Upper lobe of left lung (tissue), 6 donors: Measurements from ENCODE around the gene NRXN2. TPM values are rescaled to one million over a fixed set of nuclear protein-coding genes. Genes with fewer than 3 reads are reported as not detected.

Source experiments
- ATAC-seq, 2 donors: fragments of 200-7000 bp; cut with Tn5 transposase; one replicate each; pipeline ENCODE4 v1.9.1; 2022; ENCODE audit warnings: mild to moderate bottlenecking in 2 of 2, moderate library complexity in 2 of 2; ENCODE audit not compliant: low FRiP score in 2 of 2
- DNase-seq, 2 donors: peaks; one replicate each; pipeline ENCODE4 v3.0.0-alpha.2; 2019 to 2020
- H3K27ac ChIP-seq, 4 donors: fragments of 200-600 bp; sonication (generic); one replicate each; pipeline ENCODE4 v1.5.1; 2016 to 2019
- H3K27me3 ChIP-seq, 4 donors: fragments of 200-600 bp; sonication (generic); one replicate each; pipeline ENCODE4 v1.5.1; 2017 to 2019
- H3K36me3 ChIP-seq, 4 donors: fragments of 200-600 bp; sonication (generic); one replicate each; pipeline ENCODE4 v1.5.1; 2016 to 2019
- H3K4me1 ChIP-seq, 4 donors: fragments of 200-600 bp; sonication (generic); one replicate each; pipeline ENCODE4 v1.5.1; 2018 to 2019
- H3K4me3 ChIP-seq, 4 donors: fragments of 200-600 bp; sonication (generic); one replicate each; pipeline ENCODE4 v1.5.1; 2017 to 2019; ENCODE audit warnings: mild to moderate bottlenecking in 2 of 4, moderate library complexity in 1 of 4
- H3K9me3 ChIP-seq, 4 donors: fragments of 200-600 bp; sonication (generic); one replicate each; pipeline ENCODE4 v1.5.1; 2018 to 2019
- EP300 ChIP-seq, 4 donors: sonication (generic); formaldehyde crosslinking; IDR thresholded peaks; one replicate each; pipeline ENCODE4 v1.5.1; 2017; ENCODE audit warnings: antibody characterized with exemption in 4 of 4, control low read depth in 2 of 4
- POLR2A ChIP-seq, 4 donors: fragments of 450-650 bp; IDR thresholded peaks; one replicate each; pipeline ENCODE4 v1.5.1; 2016 to 2017; ENCODE audit warnings: antibody characterized with exemption in 4 of 4, mild to moderate bottlenecking in 2 of 4
- POLR2AphosphoS5 ChIP-seq, 2 donors: sonication (generic); formaldehyde crosslinking; IDR thresholded peaks; one replicate each; pipeline ENCODE4 v1.5.1; 2017; ENCODE audit warnings: antibody characterized with exemption in 2 of 2
- WGBS, 2 donors: methylation state at CpG; one replicate each; pipeline ENCODE4 v1.1.5; 2017 to 2018; 5-methylcytosine and 5-hydroxymethylcytosine counted together
- total RNA-seq, 6 donors: library from RNA; depleted of rRNA in 4 of 6; stranded (reverse); fragments of >200 nt in 4 of 6; gene quantifications; one replicate each; pipeline versions ENCODE4 v1.1.0 to v1.2.1, GENCODE V29; 2016 to 2021
- TF ChIP-seq, protein P1 (sequence below), 6 experiments: fragments of 450-650 bp in 4 of 6; fragments of 200-600 bp in 2 of 6; sonication (generic) in 2 of 6; IDR thresholded peaks; one replicate each; pipeline ENCODE4 v1.5.1; 2016 to 2019; ENCODE audit warnings: antibody characterized with exemption in 6 of 6
- donor health status: DM: no; HTN: no; CAD: no; lungs with moderate emphysema.
- donor health status: DM: no; HTN: yes; CAD: no; lungs with severe emphysema.

NRXN2 gene
- total RNA-seq, 6 donors from 2014 or later = 0.59 to 21.6 (median 2.9) TPM; not detected in 2

DNA sequence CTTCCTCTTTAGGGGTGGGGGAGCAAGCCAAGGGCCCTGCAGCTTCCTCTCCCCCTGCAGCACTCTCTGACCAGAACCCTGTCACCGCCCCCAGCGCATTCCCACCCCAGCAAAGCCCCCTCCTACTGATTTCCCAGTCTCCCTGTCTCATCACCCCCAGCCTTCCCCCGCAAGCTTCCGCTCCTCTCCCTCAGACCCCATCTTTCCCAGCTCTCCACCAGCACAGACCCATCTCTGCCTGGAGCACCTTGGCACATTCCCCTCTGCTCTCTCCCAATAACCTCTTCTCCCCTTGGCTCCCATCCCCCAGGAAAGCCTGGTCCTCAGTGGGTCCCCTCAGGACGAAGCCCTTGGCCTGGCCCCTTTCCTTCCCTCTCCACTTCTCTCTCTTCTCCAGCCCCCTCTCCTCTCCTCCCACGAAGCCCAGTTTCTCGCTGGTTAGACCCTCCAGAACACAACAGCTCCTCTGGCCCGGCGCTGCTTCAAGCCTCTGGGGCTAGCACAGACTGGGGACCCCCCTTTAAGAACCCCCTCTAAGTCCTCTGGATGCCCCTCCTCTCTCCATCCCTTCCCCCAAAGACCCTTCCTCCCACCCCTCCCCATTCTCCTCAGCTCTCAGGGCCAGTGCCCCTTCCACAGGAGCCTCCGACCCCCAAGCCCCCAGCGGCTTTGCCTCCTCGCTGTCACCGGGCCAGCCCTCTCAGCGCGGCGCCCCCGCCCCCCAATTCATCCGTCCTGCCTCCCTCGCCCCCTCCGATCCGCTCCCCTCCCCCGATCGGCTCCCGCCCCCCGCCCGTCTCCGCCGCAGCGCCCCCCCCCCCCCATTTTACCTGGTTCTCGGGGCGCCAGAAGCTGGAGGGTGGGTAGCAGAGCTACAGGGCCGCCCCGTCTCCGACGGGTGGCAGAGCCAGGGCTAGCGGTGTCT lies 594 bp downstream of the NRXN2 start:
- TF ChIP-seq POLR2AphosphoS5 (IDR thresholded peaks at IDR 0.05) (no peak), POLR2A (IDR thresholded peaks at IDR 0.05) (no peak), EP300 (IDR thresholded peaks at IDR 0.05) (no peak)
- TF ChIP-seq, protein P1, sequence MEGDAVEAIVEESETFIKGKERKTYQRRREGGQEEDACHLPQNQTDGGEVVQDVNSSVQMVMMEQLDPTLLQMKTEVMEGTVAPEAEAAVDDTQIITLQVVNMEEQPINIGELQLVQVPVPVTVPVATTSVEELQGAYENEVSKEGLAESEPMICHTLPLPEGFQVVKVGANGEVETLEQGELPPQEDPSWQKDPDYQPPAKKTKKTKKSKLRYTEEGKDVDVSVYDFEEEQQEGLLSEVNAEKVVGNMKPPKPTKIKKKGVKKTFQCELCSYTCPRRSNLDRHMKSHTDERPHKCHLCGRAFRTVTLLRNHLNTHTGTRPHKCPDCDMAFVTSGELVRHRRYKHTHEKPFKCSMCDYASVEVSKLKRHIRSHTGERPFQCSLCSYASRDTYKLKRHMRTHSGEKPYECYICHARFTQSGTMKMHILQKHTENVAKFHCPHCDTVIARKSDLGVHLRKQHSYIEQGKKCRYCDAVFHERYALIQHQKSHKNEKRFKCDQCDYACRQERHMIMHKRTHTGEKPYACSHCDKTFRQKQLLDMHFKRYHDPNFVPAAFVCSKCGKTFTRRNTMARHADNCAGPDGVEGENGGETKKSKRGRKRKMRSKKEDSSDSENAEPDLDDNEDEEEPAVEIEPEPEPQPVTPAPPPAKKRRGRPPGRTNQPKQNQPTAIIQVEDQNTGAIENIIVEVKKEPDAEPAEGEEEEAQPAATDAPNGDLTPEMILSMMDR (IDR thresholded peaks at IDR 0.05) = no peak
- H3K36me3 ChIP-seq = peaks cover 0 to 3% (median 0%) of the 10 kb centered on the region in 4 donors
- DNase-seq (peak in 1 of 2 donors; percentile 74), ATAC-seq (no peak)
- 17 to 21% methylated on average over 15 to 20 of the region's 36 CpGs for WGBS, 2 donors
- peaks cover 6 to 12% (median 8%) of the 10 kb centered on the region in 4 donors for H3K4me1 ChIP-seq
- H3K27me3 ChIP-seq = peaks cover 0 to 6% (median 2%) of the 10 kb centered on the region in 4 donors
- H3K9me3 ChIP-seq = no peaks in the 10 kb centered on the region
- peak overlapping the region in 2 of 4 donors; percentile 69 to 83 for H3K4me3 ChIP-seq
- no peak overlapping the region for H3K27ac ChIP-seq

DNA sequence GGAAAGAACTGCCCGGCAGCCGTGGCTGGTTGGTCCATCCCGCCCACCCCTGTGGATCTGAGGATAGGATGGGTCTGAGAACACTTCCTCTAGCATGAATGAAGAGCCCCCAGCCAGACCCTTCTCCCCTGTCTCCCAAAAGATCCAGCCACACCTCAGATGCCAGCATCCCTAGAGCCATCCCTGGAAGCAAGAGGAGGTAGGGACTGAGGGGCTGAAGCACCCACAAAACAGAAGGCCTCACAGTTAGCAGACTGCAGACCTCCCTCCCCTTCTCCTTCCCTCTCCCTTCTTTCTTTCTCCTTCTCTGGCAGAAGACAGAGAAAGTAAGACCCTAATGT lies 1.7 kb downstream of the NRXN2 start:
- Histone ChIP-seq H3K9me3 (no peaks in the 10 kb centered on the region), H3K36me3 (no peaks in the 10 kb centered on the region), H3K4me3 (no peak overlapping the region), H3K27ac (no peak overlapping the region), H3K4me1 (peaks cover 6 to 12% (median 7%) of the 10 kb centered on the region in 4 donors), H3K27me3 (peaks cover 0 to 16% (median 4%) of the 10 kb centered on the region in 4 donors)
- no peak for DNase-seq
- 77% methylated on average over 3 of the region's 3 CpGs; no CpG with 5 or more reads in 1 of the 2 donors for WGBS, 2 donors
- no peak for TF ChIP-seq POLR2A (IDR thresholded peaks at IDR 0.05)
- TF ChIP-seq, protein P1 (IDR thresholded peaks at IDR 0.05) = no peak
- TF ChIP-seq POLR2AphosphoS5 (IDR thresholded peaks at IDR 0.05) = no peak
- no peak for TF ChIP-seq EP300 (IDR thresholded peaks at IDR 0.05)
- ATAC-seq = no peak

DNA sequence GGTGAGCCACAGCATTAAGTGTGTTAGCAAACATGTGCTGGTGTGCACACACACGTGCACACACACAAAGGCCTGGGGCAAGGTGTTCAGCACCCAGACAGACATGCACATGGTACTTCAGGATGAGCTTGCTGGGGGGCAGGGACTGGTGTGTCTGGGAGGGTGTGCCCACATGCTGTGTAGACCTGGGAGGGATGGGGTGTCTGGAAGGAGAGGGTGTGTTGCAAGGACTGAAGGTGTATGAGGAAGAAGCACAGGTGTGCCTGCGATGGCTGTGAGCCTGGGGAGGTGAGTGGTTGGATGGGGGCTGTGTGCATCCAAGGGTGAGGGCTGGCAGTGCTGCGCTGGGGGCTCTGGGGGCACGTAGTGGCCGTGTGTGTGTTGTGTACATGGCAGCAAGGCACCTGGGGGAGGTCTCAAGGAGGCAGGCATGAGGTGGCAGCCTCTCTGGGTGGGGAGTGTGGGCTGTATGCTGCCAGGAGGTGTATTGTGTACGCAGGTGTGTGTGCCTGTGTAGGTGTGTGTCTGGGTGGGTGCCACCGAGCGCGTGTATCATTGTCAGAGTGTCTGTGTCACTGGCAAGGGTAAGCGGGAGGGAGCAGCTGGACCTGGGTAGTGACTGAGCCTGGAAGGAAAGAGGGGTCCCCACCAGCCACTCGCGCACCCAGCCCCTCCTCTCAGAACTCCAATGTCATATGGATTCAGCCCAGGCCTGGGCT lies 2.2 kb downstream of the NRXN2 start:
- TF ChIP-seq POLR2AphosphoS5 (IDR thresholded peaks at IDR 0.05) (no peak), POLR2A (IDR thresholded peaks at IDR 0.05) (no peak), EP300 (IDR thresholded peaks at IDR 0.05) (no peak)
- TF ChIP-seq, protein P1 (IDR thresholded peaks at IDR 0.05) = no peak

DNA sequence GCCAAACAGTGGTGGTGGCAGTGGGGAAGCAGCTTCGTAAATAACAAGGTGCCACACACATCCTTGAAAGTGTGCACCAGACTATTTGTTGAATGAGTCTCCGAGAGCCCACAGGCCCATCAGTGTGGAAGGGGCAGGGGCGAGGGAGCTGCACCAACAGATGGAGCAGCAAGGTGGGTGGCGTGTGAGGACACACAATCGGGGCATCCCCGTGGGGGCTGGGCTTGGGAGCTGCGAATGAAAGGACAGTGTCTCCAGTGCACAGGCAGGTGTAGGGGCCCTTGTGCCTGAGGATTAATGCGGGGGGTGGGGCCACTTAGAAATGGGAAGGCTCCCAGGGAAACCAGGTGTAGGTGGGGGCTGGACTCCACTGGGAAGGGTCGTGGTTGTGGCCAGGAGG lies 2.8 kb downstream of the NRXN2 start:
- TF ChIP-seq, protein P1 (IDR thresholded peaks at IDR 0.05) = no peak
- ATAC-seq = no peak
- no peak overlapping the region for H3K27ac ChIP-seq
- H3K4me1 ChIP-seq = peaks cover 6 to 12% (median 7%) of the 10 kb centered on the region in 4 donors
- no peak overlapping the region for H3K4me3 ChIP-seq
- DNase-seq = peak in 1 of 2 donors; percentile 24
- WGBS, 2 donors = 72 to 80% methylated on average over 7 to 9 of the region's 9 CpGs
- H3K27me3 ChIP-seq = peaks cover 0 to 17% (median 8%) of the 10 kb centered on the region in 4 donors
- H3K9me3 ChIP-seq = no peaks in the 10 kb centered on the region
- no peaks in the 10 kb centered on the region for H3K36me3 ChIP-seq

More for the DNA sequence above, 2.2 kb downstream of the NRXN2 start:
- DNase-seq = peak in 1 of 2 donors; percentile 52
- H3K9me3 ChIP-seq = no peaks in the 10 kb centered on the region
- ATAC-seq = no peak
- no peak overlapping the region for H3K4me3 ChIP-seq
- WGBS, 2 donors = 72 to 80% methylated on average over 10 to 12 of the region's 12 CpGs
- H3K4me1 ChIP-seq = peaks cover 6 to 12% (median 7%) of the 10 kb centered on the region in 4 donors
- peaks cover 0 to 16% (median 5%) of the 10 kb centered on the region in 4 donors for H3K27me3 ChIP-seq
- H3K36me3 ChIP-seq = no peaks in the 10 kb centered on the region
- H3K27ac ChIP-seq = no peak overlapping the region
